BLaER1 (cell line): ENCODE data around the gene SHOC2.

ENCODE experiments used
- H3K27ac ChIP-seq: shearing (Covaris generic); formaldehyde crosslinking; 2 replicates; pipeline ENCODE4 v1.8.1; 2022
- H3K27me3 ChIP-seq: shearing (Covaris generic); formaldehyde crosslinking; 2 replicates; pipeline ENCODE4 v1.8.1; 2022
- H3K36me3 ChIP-seq: shearing (Covaris generic); formaldehyde crosslinking; 2 replicates; pipeline ENCODE4 v1.8.1; 2022
- H3K4me1 ChIP-seq: shearing (Covaris generic); formaldehyde crosslinking; 2 replicates; pipeline ENCODE4 v1.8.1; 2022
- H3K4me2 ChIP-seq: shearing (Covaris generic); formaldehyde crosslinking; 2 replicates; pipeline ENCODE4 v1.8.1; 2022
- H3K4me3 ChIP-seq: shearing (Covaris generic); formaldehyde crosslinking; 2 replicates; pipeline ENCODE4 v1.8.1; 2022
- H3K9ac ChIP-seq: shearing (Covaris generic); formaldehyde crosslinking; 2 replicates; pipeline ENCODE4 v1.8.1; 2022
- H3K9me3 ChIP-seq: shearing (Covaris generic); formaldehyde crosslinking; 2 replicates; pipeline ENCODE4 v1.8.1; 2022
- H4K20me1 ChIP-seq: shearing (Covaris generic); formaldehyde crosslinking; 2 replicates; pipeline ENCODE4 v1.8.1; 2022
- Cebpa-rat ChIP-seq: shearing (Covaris generic); IDR thresholded peaks from 2 replicates; pipeline ENCODE4 v1.8.1; 2022

SHOC2 gene

GRCh38 chr10:110944792-110945396, 25.5 kb downstream of the SHOC2 start:
- H3K4me3 ChIP-seq: no peak overlapping the region
- peaks cover 88% of the 10 kb centered on the region for H3K36me3 ChIP-seq

GRCh38 chr10:110946496-110946895, 27.1 kb downstream of the SHOC2 start:
- no peak for TF ChIP-seq Cebpa-rat
- H3K36me3 ChIP-seq: peaks cover 89% of the 10 kb centered on the region
- H4K20me1 ChIP-seq: peaks cover 100% of the 10 kb centered on the region

More at GRCh38 chr10:110944792-110945396, 25.5 kb downstream of the SHOC2 start:
- Histone ChIP-seq H3K27ac (no peak overlapping the region), H3K4me2 (no peak overlapping the region; the same call in 1 of the 2 replicates), H3K9ac (no peak overlapping the region), H3K27me3 (no peaks in the 10 kb centered on the region), H3K9me3 (peaks cover 77% of the 10 kb centered on the region), H4K20me1 (peaks cover 100% of the 10 kb centered on the region), H3K4me1 (peaks cover 6% of the 10 kb centered on the region; the same call in 1 of the 2 replicates)
- TF ChIP-seq Cebpa-rat: no peak

GRCh38 chr10:110947061-110947595, 27.7 kb downstream of the SHOC2 start:
- peaks cover 100% of the 10 kb centered on the region for H4K20me1 ChIP-seq
- TF ChIP-seq Cebpa-rat: no peak
- peaks cover 71% of the 10 kb centered on the region for H3K9me3 ChIP-seq
- H3K4me3 ChIP-seq: no peak overlapping the region
- no peaks in the 10 kb centered on the region for H3K27me3 ChIP-seq
- no peak overlapping the region for H3K27ac ChIP-seq
- no peak overlapping the region for H3K4me2 ChIP-seq
- no peak overlapping the region for H3K9ac ChIP-seq
- H3K36me3 ChIP-seq: peaks cover 90% of the 10 kb centered on the region
- H3K4me1 ChIP-seq: peaks cover 6% of the 10 kb centered on the region; the same call in 1 of the 2 replicates

More at GRCh38 chr10:110946496-110946895, 27.1 kb downstream of the SHOC2 start:
- Histone ChIP-seq H3K27ac (no peak overlapping the region), H3K4me2 (no peak overlapping the region), H3K9ac (no peak overlapping the region), H3K4me3 (no peak overlapping the region), H3K4me1 (peaks cover 6% of the 10 kb centered on the region; the same call in 1 of the 2 replicates), H3K27me3 (no peaks in the 10 kb centered on the region), H3K9me3 (peaks cover 73% of the 10 kb centered on the region)

- no peak for TF ChIP-seq Cebpa-rat
- H3K36me3 ChIP-seq: peaks cover 66% of the 10 kb centered on the region
- H3K27me3 ChIP-seq: no peaks in the 10 kb centered on the region
- H3K4me2 ChIP-seq: no peak overlapping the region
- peaks cover 39% of the 10 kb centered on the region for H3K9me3 ChIP-seq
- H3K4me1 ChIP-seq: no peaks in the 10 kb centered on the region
- no peak overlapping the region for H3K9ac ChIP-seq
- no peak overlapping the region for H3K27ac ChIP-seq
- no peak overlapping the region for H3K4me3 ChIP-seq
- H4K20me1 ChIP-seq: peaks cover 98% of the 10 kb centered on the region
These were observed 32.0 kb downstream of the SHOC2 start for GRCh38 chr10:110951381-110951780.

- Histone ChIP-seq H4K20me1 (peaks cover 98% of the 10 kb centered on the region), H3K27ac (no peak overlapping the region), H3K9me3 (peaks cover 2% of the 10 kb centered on the region; the same call in 1 of the 2 replicates), H3K36me3 (peaks cover 22% of the 10 kb centered on the region), H3K27me3 (no peaks in the 10 kb centered on the region), H3K4me1 (no peaks in the 10 kb centered on the region), H3K4me3 (no peak overlapping the region), H3K9ac (no peak overlapping the region), H3K4me2 (no peak overlapping the region)
- no peak for TF ChIP-seq Cebpa-rat
These were observed 38.2 kb downstream of the SHOC2 start for GRCh38 chr10:110957606-110958005.

- Histone ChIP-seq H3K9ac (no peak overlapping the region), H3K27ac (no peak overlapping the region), H3K4me1 (no peaks in the 10 kb centered on the region), H3K27me3 (no peaks in the 10 kb centered on the region), H3K9me3 (no peaks in the 10 kb centered on the region), H3K36me3 (peaks cover 21% of the 10 kb centered on the region), H4K20me1 (peaks cover 100% of the 10 kb centered on the region), H3K4me3 (no peak overlapping the region), H3K4me2 (no peak overlapping the region)
- TF ChIP-seq Cebpa-rat: no peak
These were observed 40.3 kb downstream of the SHOC2 start for GRCh38 chr10:110959379-110960332.

GRCh38 chr10:110960333-110960712, 40.9 kb downstream of the SHOC2 start:
- H3K27me3 ChIP-seq: no peaks in the 10 kb centered on the region
- no peak overlapping the region for H3K4me2 ChIP-seq
- peaks cover 100% of the 10 kb centered on the region for H4K20me1 ChIP-seq
- H3K9me3 ChIP-seq: no peaks in the 10 kb centered on the region
- TF ChIP-seq Cebpa-rat: no peak
- H3K4me1 ChIP-seq: no peaks in the 10 kb centered on the region
- no peak overlapping the region for H3K4me3 ChIP-seq
- H3K27ac ChIP-seq: no peak overlapping the region
- peaks cover 24% of the 10 kb centered on the region for H3K36me3 ChIP-seq
- H3K9ac ChIP-seq: no peak overlapping the region

- TF ChIP-seq Cebpa-rat: no peak
- Histone ChIP-seq H3K9me3 (no peaks in the 10 kb centered on the region), H3K27me3 (no peaks in the 10 kb centered on the region), H3K4me2 (no peak overlapping the region), H3K9ac (no peak overlapping the region), H3K27ac (no peak overlapping the region), H4K20me1 (peaks cover 100% of the 10 kb centered on the region), H3K4me1 (no peaks in the 10 kb centered on the region), H3K4me3 (no peak overlapping the region), H3K36me3 (peaks cover 30% of the 10 kb centered on the region)
These were observed 43.0 kb downstream of the SHOC2 start for GRCh38 chr10:110962443-110962842.

- peaks cover 37% of the 10 kb centered on the region for H3K36me3 ChIP-seq
- TF ChIP-seq Cebpa-rat: no peak
These were observed 43.8 kb downstream of the SHOC2 start for GRCh38 chr10:110963162-110963561.

GRCh38 chr10:110964681-110965080, 45.3 kb downstream of the SHOC2 start:
- H3K9ac ChIP-seq: no peak overlapping the region
- no peak overlapping the region for H3K27ac ChIP-seq
- no peaks in the 10 kb centered on the region for H3K9me3 ChIP-seq
- H3K4me1 ChIP-seq: no peaks in the 10 kb centered on the region
- no peaks in the 10 kb centered on the region for H3K27me3 ChIP-seq
- H4K20me1 ChIP-seq: peaks cover 100% of the 10 kb centered on the region
- no peak for TF ChIP-seq Cebpa-rat
- no peak overlapping the region for H3K4me3 ChIP-seq
- no peak overlapping the region for H3K4me2 ChIP-seq
- H3K36me3 ChIP-seq: peaks cover 46% of the 10 kb centered on the region

More at GRCh38 chr10:110963162-110963561, 43.8 kb downstream of the SHOC2 start:
- H3K9ac ChIP-seq: no peak overlapping the region
- no peak overlapping the region for H3K4me2 ChIP-seq
- H3K4me1 ChIP-seq: no peaks in the 10 kb centered on the region
- H3K9me3 ChIP-seq: no peaks in the 10 kb centered on the region
- H3K4me3 ChIP-seq: no peak overlapping the region
- peaks cover 100% of the 10 kb centered on the region for H4K20me1 ChIP-seq
- no peak overlapping the region for H3K27ac ChIP-seq
- no peaks in the 10 kb centered on the region for H3K27me3 ChIP-seq
